GM12865 (cell line): ENCODE results near the gene CTDSP1.

ENCODE experiments used
- DNase-seq: peaks from one replicate; pipeline ENCODE4 v3.0.0; 2010; ENCODE audit warnings: low read depth
- H3K4me3 ChIP-seq: 2 replicates; pipeline ENCODE4 v1.5.1; 2011; ENCODE audit warnings: mild to moderate bottlenecking, low read depth, low read length, control low read depth
- CTCF ChIP-seq: IDR thresholded peaks from 2 replicates; pipeline ENCODE4 v1.5.1; 2011; ENCODE audit warnings: low read length, control low read depth, low read depth, inconsistent platforms; ENCODE audit not compliant: insufficient read depth; ENCODE audit errors: missing control alignments

CTDSP1 gene

GRCh38 chr2:218432676-218433365 lies 33.2 kb downstream of the CTDSP1 start:
- no peak for TF ChIP-seq CTCF
- H3K4me3 ChIP-seq: no peak overlapping the region
- no peak for DNase-seq

- TF ChIP-seq CTCF: no peak
- DNase-seq: no peak
These were observed 34.8 kb downstream of the CTDSP1 start for GRCh38 chr2:218434456-218434855.

GRCh38 chr2:218435003-218435982 lies 35.6 kb downstream of the CTDSP1 start:
- no peak for TF ChIP-seq CTCF
- H3K4me3 ChIP-seq: no peak overlapping the region
- no peak for DNase-seq

More at GRCh38 chr2:218434456-218434855, 34.8 kb downstream of the CTDSP1 start:
- H3K4me3 ChIP-seq: no peak overlapping the region

GRCh38 chr2:218436992-218437391 lies 37.3 kb downstream of the CTDSP1 start:
- no peak for DNase-seq
- TF ChIP-seq CTCF: no peak
- H3K4me3 ChIP-seq: no peak overlapping the region

- TF ChIP-seq CTCF: no peak
- no peak for DNase-seq
- no peak overlapping the region for H3K4me3 ChIP-seq
These were observed 38.3 kb downstream of the CTDSP1 start for GRCh38 chr2:218437969-218438368.

GRCh38 chr2:218438596-218438995 lies 38.9 kb downstream of the CTDSP1 start:
- DNase-seq: no peak
- no peak overlapping the region for H3K4me3 ChIP-seq
- no peak for TF ChIP-seq CTCF
